ENCODE data around the gene CHTF18. TPM values are rescaled to one million over a fixed set of nuclear protein-coding genes. Genes with fewer than 3 reads are reported as not detected.
"Not testable (repeated sequence)": the region's sequence is repeated elsewhere in the genome, so short reads cannot be mapped to it uniquely, and the experiment has no call there.

The CHTF18 gene
- total RNA-seq, 2 experiments from 2014 or later = 126 to 127 TPM

DNA sequence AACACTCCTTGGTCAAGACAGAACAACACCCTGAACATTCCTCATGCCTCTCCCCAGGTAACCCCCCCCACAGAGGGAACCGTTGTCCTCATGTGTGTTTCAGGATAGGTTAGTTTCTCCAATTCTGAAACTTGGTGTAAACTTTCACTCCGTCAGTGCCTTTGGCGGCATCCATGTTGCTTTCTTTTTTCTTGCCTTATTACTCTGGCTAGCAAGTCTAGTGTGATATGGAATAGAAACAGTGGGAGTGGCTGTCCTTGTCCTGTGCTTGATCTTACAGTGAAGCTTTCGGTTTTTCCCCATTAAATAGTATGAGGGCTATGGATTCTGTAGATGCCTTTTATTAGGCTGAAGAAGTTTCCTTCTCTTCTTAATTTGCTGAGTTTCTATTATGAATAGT is 47.8 kb downstream of the CHTF18 start:
- H3K4me3 Mint-ChIP-seq = no peak overlapping the region
- H3K27me3 Mint-ChIP-seq (ENCODE audit: low read depth) = no peaks in the 10 kb centered on the region
- no peaks in the 10 kb centered on the region for H3K36me3 Mint-ChIP-seq (ENCODE audit: low read depth)
- intact Hi-C loops (cut with micrococcal nuclease) = no loop called here
- H3K4me1 Mint-ChIP-seq (ENCODE audit: low read depth) = no peaks in the 10 kb centered on the region
- H3K9me3 Mint-ChIP-seq = peaks cover 13% of the 10 kb centered on the region
- DNase-seq = no peak
- CTCF ChIA-PET = interaction anchor here (0.7 kb wide), 1 partner anchor 217 kb away, joined by 3 read pairs; no protein-coding TSS in a partner anchor
- H3K27ac Mint-ChIP-seq = no peak overlapping the region

- H3K36me3 Mint-ChIP-seq (ENCODE audit: low read depth); H3K4me1 Mint-ChIP-seq (ENCODE audit: low read depth); H3K27ac Mint-ChIP-seq; H3K27me3 Mint-ChIP-seq (ENCODE audit: low read depth); DNase-seq; H3K4me3 Mint-ChIP-seq; intact Hi-C loops (cut with micrococcal nuclease): not testable (repeated sequence)
- H3K9me3 Mint-ChIP-seq = peaks cover 13% of the 10 kb centered on the region
- CTCF ChIA-PET = interaction anchor here (0.7 kb wide), 1 partner anchor 216 kb away, joined by 3 read pairs; no protein-coding TSS in a partner anchor
These were observed 48.4 kb downstream of the CHTF18 start for GRCh38 chr16:836822-837221.

DNA sequence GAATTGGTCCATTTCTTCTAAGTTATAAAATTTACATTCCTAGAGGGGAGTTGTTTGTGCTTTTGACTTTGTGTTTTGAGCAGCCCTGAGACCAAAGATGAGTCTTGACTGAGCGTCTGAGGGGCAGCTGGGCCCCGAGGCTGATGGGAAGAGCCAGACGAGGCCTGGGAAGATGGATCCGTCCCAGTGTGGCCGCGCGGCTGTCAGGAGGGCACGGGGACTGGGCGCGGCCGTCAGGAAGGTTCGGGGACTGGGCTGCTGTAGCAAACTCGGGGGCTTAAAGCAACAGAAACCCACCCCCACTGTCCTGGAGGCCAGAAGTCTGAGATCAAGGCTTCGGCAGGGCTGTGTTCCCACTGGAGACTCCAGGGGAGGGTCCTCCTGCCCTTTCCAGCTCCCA is 50.3 kb downstream of the CHTF18 start:
- H3K36me3 Mint-ChIP-seq (ENCODE audit: low read depth) = no peaks in the 10 kb centered on the region
- no peak overlapping the region for H3K4me3 Mint-ChIP-seq
- no peaks in the 10 kb centered on the region for H3K4me1 Mint-ChIP-seq (ENCODE audit: low read depth)
- H3K9me3 Mint-ChIP-seq = peaks cover 13% of the 10 kb centered on the region
- no peaks in the 10 kb centered on the region for H3K27me3 Mint-ChIP-seq (ENCODE audit: low read depth)
- intact Hi-C loops (cut with micrococcal nuclease) = no loop called here
- no peak for DNase-seq
- CTCF ChIA-PET = no interaction called here
- no peak overlapping the region for H3K27ac Mint-ChIP-seq

GRCh38 chr16:839643-840408 is 51.4 kb downstream of the CHTF18 start:
- DNase-seq = no peak
- Mint-ChIP-seq H3K9me3 (peaks cover 13% of the 10 kb centered on the region), H3K36me3 (ENCODE audit: low read depth) (no peaks in the 10 kb centered on the region), H3K4me3 (no peak overlapping the region), H3K4me1 (ENCODE audit: low read depth) (no peaks in the 10 kb centered on the region), H3K27ac (no peak overlapping the region), H3K27me3 (ENCODE audit: low read depth) (no peaks in the 10 kb centered on the region)
- CTCF ChIA-PET = no interaction called here
- intact Hi-C loops (cut with micrococcal nuclease) = no loop called here

- CTCF ChIA-PET = no interaction called here
- H3K27me3 Mint-ChIP-seq (ENCODE audit: low read depth) = no peaks in the 10 kb centered on the region
- intact Hi-C loops (cut with micrococcal nuclease) = no loop called here
- no peak for DNase-seq
- H3K4me3 Mint-ChIP-seq = no peak overlapping the region
- no peaks in the 10 kb centered on the region for H3K4me1 Mint-ChIP-seq (ENCODE audit: low read depth)
- H3K27ac Mint-ChIP-seq = no peak overlapping the region
- peaks cover 10% of the 10 kb centered on the region for H3K9me3 Mint-ChIP-seq
- H3K36me3 Mint-ChIP-seq (ENCODE audit: low read depth) = no peaks in the 10 kb centered on the region
These were observed 52.4 kb downstream of the CHTF18 start for GRCh38 chr16:840561-841454.

DNA sequence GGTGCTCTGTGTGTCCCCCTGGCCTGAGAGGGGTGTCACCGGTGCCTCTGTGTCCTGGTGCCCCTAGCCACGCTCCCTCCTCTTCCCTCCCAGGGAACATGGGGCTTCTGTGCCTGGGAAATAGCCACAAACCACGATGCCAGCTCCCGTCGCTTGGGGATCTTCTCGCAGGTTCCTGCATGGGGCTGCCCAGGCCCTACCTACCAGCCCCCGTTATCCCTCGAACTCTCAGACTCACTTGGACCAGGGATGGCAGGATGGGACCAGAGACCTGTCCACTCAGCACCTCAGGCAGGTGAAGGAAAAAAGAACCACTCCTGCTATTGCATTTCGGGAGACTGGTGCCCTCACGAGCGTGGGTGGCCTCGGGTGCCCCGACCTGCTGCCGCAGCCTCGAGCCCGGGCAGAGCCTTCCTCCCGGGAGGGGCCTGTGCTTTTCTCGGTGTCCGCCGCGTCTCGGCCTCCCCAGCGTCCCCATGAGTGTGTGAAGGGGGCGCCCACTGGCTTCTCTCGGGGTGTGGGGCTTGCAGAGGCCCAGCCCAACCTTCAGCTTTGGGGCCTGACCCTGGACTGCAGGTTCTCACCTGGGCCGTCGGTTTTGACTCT is 53.1 kb downstream of the CHTF18 start:
- H3K4me3 Mint-ChIP-seq = no peak overlapping the region

DNA sequence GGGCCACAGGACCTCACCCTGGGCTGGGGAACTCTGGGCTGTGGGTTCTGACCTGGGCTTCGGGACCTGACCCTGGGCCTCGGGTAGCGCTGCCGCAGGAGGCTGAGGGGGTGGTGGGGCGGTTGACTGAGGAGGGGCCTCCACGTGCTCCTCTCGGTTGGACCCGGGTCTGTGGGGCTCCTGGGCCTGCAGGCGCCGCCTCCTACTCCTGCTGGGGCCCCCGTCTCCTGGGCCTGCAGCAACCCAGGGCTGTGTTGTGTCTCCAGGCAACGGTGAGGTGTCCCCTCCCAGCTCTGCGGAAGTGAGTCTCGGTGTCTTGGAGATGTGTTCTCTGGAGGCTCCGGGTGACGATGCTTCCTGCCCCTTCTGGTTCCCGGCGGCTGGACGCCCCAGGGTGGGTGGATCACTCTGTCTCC is 53.6 kb downstream of the CHTF18 start:
- intact Hi-C loops (cut with micrococcal nuclease) = no loop called here
- no peaks in the 10 kb centered on the region for H3K36me3 Mint-ChIP-seq (ENCODE audit: low read depth)
- no peaks in the 10 kb centered on the region for H3K9me3 Mint-ChIP-seq
- no peaks in the 10 kb centered on the region for H3K4me1 Mint-ChIP-seq (ENCODE audit: low read depth)
- no peak for DNase-seq
- CTCF ChIA-PET = no interaction called here
- no peak overlapping the region for H3K27ac Mint-ChIP-seq
- no peak overlapping the region for H3K4me3 Mint-ChIP-seq
- no peaks in the 10 kb centered on the region for H3K27me3 Mint-ChIP-seq (ENCODE audit: low read depth)

More for the DNA sequence above, 53.1 kb downstream of the CHTF18 start:
- DNase-seq = no peak
- no peaks in the 10 kb centered on the region for H3K4me1 Mint-ChIP-seq (ENCODE audit: low read depth)
- intact Hi-C loops (cut with micrococcal nuclease) = no loop called here
- no peak overlapping the region for H3K27ac Mint-ChIP-seq
- H3K27me3 Mint-ChIP-seq (ENCODE audit: low read depth) = no peaks in the 10 kb centered on the region
- H3K9me3 Mint-ChIP-seq = peaks cover 3% of the 10 kb centered on the region
- CTCF ChIA-PET = no interaction called here
- no peaks in the 10 kb centered on the region for H3K36me3 Mint-ChIP-seq (ENCODE audit: low read depth)

DNA sequence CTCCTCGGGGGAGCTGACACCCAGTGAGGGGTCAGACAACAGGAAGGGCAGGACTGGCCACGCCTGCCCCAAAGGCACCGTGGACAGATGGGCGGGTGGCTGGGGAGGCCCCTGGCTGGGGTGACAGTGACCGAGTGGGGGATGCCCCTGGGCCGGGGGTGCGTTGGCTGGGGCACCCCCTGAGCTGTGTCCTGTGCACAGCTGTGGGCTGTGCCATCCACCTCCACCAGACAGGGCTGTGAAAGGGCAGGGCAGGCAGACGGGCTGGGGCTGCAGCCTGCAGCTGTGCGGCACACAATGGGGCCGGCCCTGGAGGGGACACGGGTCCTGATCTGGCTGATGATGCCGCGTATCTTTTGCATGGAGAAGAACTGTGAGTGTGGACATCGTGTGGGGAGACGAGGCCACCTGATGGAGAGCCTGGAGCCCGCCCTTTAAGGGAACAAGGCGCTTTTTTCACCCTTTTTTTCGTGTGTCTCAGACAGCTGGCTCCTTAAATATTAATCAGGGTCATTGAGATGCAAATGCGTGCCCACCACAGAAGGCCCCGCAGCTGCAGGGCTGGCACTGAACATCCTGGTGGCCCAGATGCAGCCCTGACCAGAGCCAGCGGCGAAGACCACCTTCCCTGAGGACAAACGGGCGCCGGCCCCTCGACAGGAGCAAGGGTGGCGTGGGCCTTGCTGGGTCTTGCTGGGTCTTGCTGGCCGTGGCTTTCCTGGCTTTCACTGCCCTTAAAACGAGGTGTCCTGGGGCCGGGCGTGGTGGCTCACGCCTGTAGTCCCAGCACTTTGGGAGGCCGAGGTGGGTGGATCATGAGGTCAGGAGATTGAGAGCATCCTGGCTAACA is 54.5 kb downstream of the CHTF18 start:
- H3K9me3 Mint-ChIP-seq = no peaks in the 10 kb centered on the region
- no peak overlapping the region for H3K4me3 Mint-ChIP-seq
- no peak for DNase-seq
- no peaks in the 10 kb centered on the region for H3K36me3 Mint-ChIP-seq (ENCODE audit: low read depth)
- intact Hi-C loops (cut with micrococcal nuclease) = no loop called here
- H3K4me1 Mint-ChIP-seq (ENCODE audit: low read depth) = no peaks in the 10 kb centered on the region
- no peaks in the 10 kb centered on the region for H3K27me3 Mint-ChIP-seq (ENCODE audit: low read depth)
- CTCF ChIA-PET = interaction anchor here (0.7 kb wide), 1 partner anchor 774 kb away, joined by 3 read pairs; no protein-coding TSS in a partner anchor
- no peak overlapping the region for H3K27ac Mint-ChIP-seq

GRCh38 chr16:843771-844170 is 55.4 kb downstream of the CHTF18 start:
- no peaks in the 10 kb centered on the region for H3K27me3 Mint-ChIP-seq (ENCODE audit: low read depth)
- H3K9me3 Mint-ChIP-seq = no peaks in the 10 kb centered on the region
- H3K36me3 Mint-ChIP-seq (ENCODE audit: low read depth) = no peaks in the 10 kb centered on the region
- no peak for DNase-seq
- intact Hi-C loops (cut with micrococcal nuclease) = no loop called here
- H3K27ac Mint-ChIP-seq = no peak overlapping the region
- H3K4me3 Mint-ChIP-seq = no peak overlapping the region
- CTCF ChIA-PET = interaction anchor here (0.7 kb wide), 1 partner anchor 773 kb away, joined by 3 read pairs; no protein-coding TSS in a partner anchor
- H3K4me1 Mint-ChIP-seq (ENCODE audit: low read depth) = no peaks in the 10 kb centered on the region

DNA sequence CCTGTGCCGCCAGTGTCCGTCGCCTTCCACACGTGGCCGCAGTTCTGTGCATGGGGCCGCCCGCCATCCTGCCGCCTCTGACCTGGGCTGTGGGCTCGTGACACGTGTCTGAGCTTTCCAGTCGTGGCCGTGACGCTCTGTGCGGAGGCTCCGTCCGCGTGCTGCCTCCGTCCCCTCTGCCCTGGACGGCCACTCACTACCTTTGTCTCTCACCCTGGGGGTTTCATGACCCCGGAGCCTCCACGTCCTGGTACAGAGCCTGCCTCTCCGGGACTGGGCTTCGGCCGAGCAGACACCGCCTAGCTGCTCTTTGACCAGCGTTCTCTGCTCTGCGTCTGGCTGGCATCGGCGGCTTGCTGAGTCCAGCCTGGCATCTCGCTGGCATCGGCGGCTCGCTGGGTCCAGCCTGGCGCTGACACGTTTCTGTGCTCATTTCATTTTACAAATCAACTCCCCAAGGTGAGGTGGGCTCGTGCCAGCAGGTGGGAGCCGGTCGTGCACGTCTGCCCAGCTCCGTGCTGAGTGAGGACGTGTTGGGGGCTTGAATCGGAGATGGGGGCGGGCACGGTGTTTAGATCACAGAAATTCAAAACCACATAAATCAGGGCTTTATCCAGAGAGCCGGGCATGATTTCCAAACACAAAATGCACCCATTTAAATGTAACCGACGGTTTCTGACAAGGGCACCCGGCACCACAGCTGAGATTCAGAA is 56.4 kb downstream of the CHTF18 start:
- intact Hi-C loops (cut with micrococcal nuclease) = no loop called here
- Mint-ChIP-seq H3K27me3 (ENCODE audit: low read depth) (no peaks in the 10 kb centered on the region), H3K9me3 (no peaks in the 10 kb centered on the region), H3K4me3 (no peak overlapping the region), H3K27ac (no peak overlapping the region), H3K4me1 (ENCODE audit: low read depth) (no peaks in the 10 kb centered on the region), H3K36me3 (ENCODE audit: low read depth) (no peaks in the 10 kb centered on the region)
- CTCF ChIA-PET = no interaction called here
- DNase-seq = no peak

- no peaks in the 10 kb centered on the region for H3K4me1 Mint-ChIP-seq (ENCODE audit: low read depth)
- H3K9me3 Mint-ChIP-seq = no peaks in the 10 kb centered on the region
- H3K27ac Mint-ChIP-seq = no peak overlapping the region
- no peaks in the 10 kb centered on the region for H3K27me3 Mint-ChIP-seq (ENCODE audit: low read depth)
- no peaks in the 10 kb centered on the region for H3K36me3 Mint-ChIP-seq (ENCODE audit: low read depth)
- intact Hi-C loops (cut with micrococcal nuclease) = no loop called here
- H3K4me3 Mint-ChIP-seq = no peak overlapping the region
- DNase-seq = no peak
- CTCF ChIA-PET = no interaction called here
These were observed 56.9 kb downstream of the CHTF18 start for GRCh38 chr16:845351-845745.

Data from activated naive CD4-positive, alpha-beta T cell treated with anti-CD3 and anti-CD28 coated beads for 36 hours (primary cell).